OCI-LY7 (cell line): Measurements from ENCODE around the gene ETS2. TPM values are rescaled to one million over a fixed set of nuclear protein-coding genes. Genes with fewer than 3 reads are reported as not detected.
A peak's percentile ranks its signal among the peaks of the same experiment; 100 is the strongest.

Experiments used
- BruUV-seq: library from RNA; stranded (reverse); fragments of 400-500 nt; replicated peaks from 2 replicates; lab custom pipeline; 2021; lab: Mats Ljungman, UMichigan
- CTCF ChIA-PET: fragments of 300-600 bp; sonication (Branson Sonifier 250); formaldehyde crosslinking; loops from one replicate; lab custom pipeline; 2022; ENCODE audit warnings: antibody characterized with exemption; ENCODE audit not compliant: unreplicated experiment; lab: Charles Lee
- POLR2A ChIA-PET: fragments of 300-600 bp; sonication (Branson Sonifier 250); formaldehyde crosslinking; loops from one replicate; lab custom pipeline; 2022; ENCODE audit warnings: antibody characterized with exemption; lab: Charles Lee
- DNase-seq: peaks from one replicate; pipeline ENCODE4 v3.0.0-alpha.2; 2015; ENCODE audit warnings: low spot score
- H2AFZ ChIP-seq: fragments of 200-600 bp; sonication (generic), shearing (Covaris generic); 2 replicates; pipeline ENCODE4 v1.6.1; 2014; ENCODE audit warnings: mild to moderate bottlenecking, antibody characterized with exemption, low read length, moderate library complexity
- H3K27ac ChIP-seq: fragments of 200-600 bp; sonication (generic); 2 replicates; pipeline ENCODE4 v1.5.1; 2014; ENCODE audit warnings: mixed run types, low read depth, mild to moderate bottlenecking, moderate library complexity, low read length, inconsistent platforms; ENCODE audit not compliant: poor library complexity, severe bottlenecking
- H3K36me3 ChIP-seq: fragments of 200-600 bp; sonication (generic); 2 replicates; pipeline ENCODE4 v1.6.1; 2014; ENCODE audit warnings: mild to moderate bottlenecking, antibody characterized with exemption, low read length, moderate library complexity, mixed read lengths; ENCODE audit not compliant: insufficient read depth
- H3K4me1 ChIP-seq: fragments of 200-600 bp; sonication (generic); 2 replicates; pipeline ENCODE4 v1.5.1; 2014; ENCODE audit warnings: mild to moderate bottlenecking, low read length; ENCODE audit not compliant: insufficient read depth, poor library complexity, severe bottlenecking
- H3K4me2 ChIP-seq: fragments of 200-600 bp; sonication (generic); 2 replicates; pipeline ENCODE4 v1.6.1; 2014; ENCODE audit warnings: mild to moderate bottlenecking, low read length
- H3K4me3 ChIP-seq: fragments of 200-600 bp; sonication (generic); 2 replicates; pipeline ENCODE4 v1.5.1; 2014; ENCODE audit warnings: mild to moderate bottlenecking, low read depth, low read length; ENCODE audit not compliant: poor library complexity, severe bottlenecking
- H3K79me2 ChIP-seq: fragments of 200-600 bp; sonication (generic); 2 replicates; pipeline ENCODE4 v1.6.1; 2016; ENCODE audit warnings: low read depth, mild to moderate bottlenecking, low read length, moderate library complexity, mixed read lengths; ENCODE audit not compliant: insufficient read depth
- H3K9me2 ChIP-seq: fragments of 200-600 bp; sonication (generic); 2 replicates; pipeline ENCODE4 v1.6.1; 2016; ENCODE audit warnings: mild to moderate bottlenecking, low read length, mixed read lengths; ENCODE audit not compliant: insufficient read depth
- H3K9me3 ChIP-seq: fragments of 200-600 bp; sonication (generic); 2 replicates; pipeline ENCODE4 v1.6.1; 2014; ENCODE audit warnings: mild to moderate bottlenecking, mixed run types, low read length, mixed read lengths
- H4K20me1 ChIP-seq: fragments of 200-600 bp; sonication (generic); 2 replicates; pipeline ENCODE4 v1.6.1; 2014; ENCODE audit warnings: mild to moderate bottlenecking, antibody characterized with exemption, low read length, moderate library complexity, mixed read lengths; ENCODE audit not compliant: insufficient read depth
- EZH2phosphoT487 ChIP-seq: fragments of 200-600 bp; sonication (generic); IDR thresholded peaks from 2 replicates; pipeline ENCODE4 v1.6.1; 2018; ENCODE audit warnings: low read depth, borderline replicate concordance, mild to moderate bottlenecking, mixed run types, antibody characterized with exemption, low read length, moderate library complexity, mixed read lengths
- intact Hi-C: fragments of 100-400 bp; cut with micrococcal nuclease; formaldehyde crosslinking; loops from one replicate; pipeline ENCODE4 v1.10.0; 2022; ENCODE audit not compliant: unreplicated experiment
- total RNA-seq, 2 experiments: library from RNA; depleted of rRNA in 1 of 2; stranded (reverse); fragments of >200 nt in 1 of 2; shearing (Covaris generic) in 1 of 2; gene quantifications; 2 replicates each; pipeline ENCODE4 v1.2.3, GENCODE V29; 2014 to 2022
- TF ChIP-seq, protein P1 (sequence below): fragments of 200-600 bp; sonication (generic); conservative IDR thresholded peaks from 2 replicates; pipeline ENCODE4 v1.5.1; 2014; ENCODE audit warnings: mild to moderate bottlenecking, antibody characterized with exemption, low read length, moderate library complexity, mixed read lengths

The ETS2 gene
- total RNA-seq, 2 experiments from 2014 or later: 9.8 to 24.1 TPM

DNA sequence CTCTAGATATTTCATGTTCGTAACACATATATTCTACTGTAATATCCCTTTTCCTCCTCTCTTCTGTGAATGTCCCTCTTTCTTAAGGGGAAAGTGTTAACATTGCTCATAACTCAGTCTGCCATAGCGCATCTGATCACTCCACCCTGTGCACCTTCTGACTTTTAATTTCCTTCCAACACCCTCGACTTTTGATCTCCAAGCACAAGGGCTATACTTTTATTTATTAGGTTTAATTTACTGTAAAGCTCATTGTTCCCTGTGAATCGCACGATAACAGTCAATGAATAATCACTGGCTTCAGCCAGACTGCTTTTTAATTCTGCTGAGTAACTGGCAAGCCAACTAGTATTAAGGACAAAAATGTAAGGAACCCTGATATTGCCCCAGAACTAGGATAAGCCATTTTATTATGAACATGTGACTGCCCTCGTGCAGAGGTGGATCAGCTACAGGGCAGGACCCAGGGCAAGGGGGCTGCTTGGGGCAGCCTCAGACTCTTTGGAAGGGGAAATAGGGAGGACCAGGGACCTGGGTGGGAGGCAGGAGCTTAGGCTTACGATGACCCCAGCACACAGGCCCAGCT lies 2.6 kb upstream of the ETS2 start:
- H3K36me3 ChIP-seq: peaks cover 4% of the 10 kb centered on the region
- H3K4me3 ChIP-seq: no peak overlapping the region
- no peak for TF ChIP-seq EZH2phosphoT487
- TF ChIP-seq, protein P1, sequence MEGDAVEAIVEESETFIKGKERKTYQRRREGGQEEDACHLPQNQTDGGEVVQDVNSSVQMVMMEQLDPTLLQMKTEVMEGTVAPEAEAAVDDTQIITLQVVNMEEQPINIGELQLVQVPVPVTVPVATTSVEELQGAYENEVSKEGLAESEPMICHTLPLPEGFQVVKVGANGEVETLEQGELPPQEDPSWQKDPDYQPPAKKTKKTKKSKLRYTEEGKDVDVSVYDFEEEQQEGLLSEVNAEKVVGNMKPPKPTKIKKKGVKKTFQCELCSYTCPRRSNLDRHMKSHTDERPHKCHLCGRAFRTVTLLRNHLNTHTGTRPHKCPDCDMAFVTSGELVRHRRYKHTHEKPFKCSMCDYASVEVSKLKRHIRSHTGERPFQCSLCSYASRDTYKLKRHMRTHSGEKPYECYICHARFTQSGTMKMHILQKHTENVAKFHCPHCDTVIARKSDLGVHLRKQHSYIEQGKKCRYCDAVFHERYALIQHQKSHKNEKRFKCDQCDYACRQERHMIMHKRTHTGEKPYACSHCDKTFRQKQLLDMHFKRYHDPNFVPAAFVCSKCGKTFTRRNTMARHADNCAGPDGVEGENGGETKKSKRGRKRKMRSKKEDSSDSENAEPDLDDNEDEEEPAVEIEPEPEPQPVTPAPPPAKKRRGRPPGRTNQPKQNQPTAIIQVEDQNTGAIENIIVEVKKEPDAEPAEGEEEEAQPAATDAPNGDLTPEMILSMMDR: no peak
- no peak for DNase-seq
- peaks cover 23% of the 10 kb centered on the region for H3K79me2 ChIP-seq
- intact Hi-C loops: no loop called here
- H2AFZ ChIP-seq: no peak overlapping the region
- POLR2A ChIA-PET: interaction anchor here (0.7 to 2.5 kb wide), 4 partner anchors 12 to 490 kb away, joined by 3 to 8 read pairs (median 4); no protein-coding TSS in a partner anchor
- H3K4me1 ChIP-seq: peaks cover 24% of the 10 kb centered on the region
- H4K20me1 ChIP-seq: 0 out of 2 replicates have a peak, but pooled peaks cover 4% of the 10 kb centered on the region
- H3K9me2 ChIP-seq: no peaks in the 10 kb centered on the region
- no peaks in the 10 kb centered on the region for H3K9me3 ChIP-seq
- no TSS peak for BruUV-seq
- no peak overlapping the region for H3K27ac ChIP-seq
- H3K4me2 ChIP-seq: no peak overlapping the region
- CTCF ChIA-PET: no interaction called here

DNA sequence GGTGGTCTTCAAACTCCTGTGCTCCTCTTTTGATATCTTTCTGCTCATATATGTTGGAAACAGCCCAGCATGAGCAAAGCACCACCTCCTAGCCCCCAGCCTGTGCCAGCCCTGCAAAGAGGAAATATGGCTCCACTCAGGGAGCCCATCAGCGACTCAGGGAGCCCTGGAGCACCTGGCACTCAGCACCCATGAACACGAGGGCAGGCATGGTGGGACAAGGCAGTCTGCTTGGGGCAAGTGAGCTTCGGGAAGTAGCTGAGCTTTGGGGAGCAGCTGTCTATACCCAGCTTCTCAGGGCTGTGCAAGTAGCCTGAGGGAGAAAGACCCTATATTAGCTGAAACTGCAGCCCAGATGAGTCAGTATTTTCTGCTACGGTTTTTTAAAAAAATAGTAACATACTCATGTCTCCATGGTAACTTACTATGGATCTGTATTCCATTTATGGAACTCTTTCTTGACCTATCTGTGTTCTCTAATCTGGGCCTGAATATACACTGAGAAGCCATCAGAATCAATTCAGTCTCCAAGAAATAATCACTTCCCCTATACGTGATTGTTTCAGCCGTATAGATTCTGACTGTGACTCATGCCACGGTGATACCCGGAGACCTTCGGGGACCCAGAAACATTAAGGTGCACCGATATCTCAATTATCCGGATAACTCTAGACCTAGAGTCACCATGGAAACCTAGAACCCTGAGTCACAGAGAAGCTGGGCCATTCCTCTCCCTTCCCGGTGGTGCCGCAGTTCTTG lies 1.5 kb upstream of the ETS2 start:
- Histone ChIP-seq H3K79me2 (peaks cover 34% of the 10 kb centered on the region), H3K4me1 (peaks cover 34% of the 10 kb centered on the region), H4K20me1 (0 out of 2 replicates have a peak, but pooled peaks cover 4% of the 10 kb centered on the region), H3K27ac (no peak overlapping the region), H3K36me3 (peaks cover 12% of the 10 kb centered on the region), H3K4me3 (peak overlapping the region; percentile 88), H3K9me2 (no peaks in the 10 kb centered on the region), H3K4me2 (peak overlapping the region; percentile 88; the same call in 1 of the 2 replicates), H3K9me3 (no peaks in the 10 kb centered on the region), H2AFZ (no peak overlapping the region)
- ChIA-PET POLR2A (interaction anchor here (0.6 to 2.5 kb wide), 5 partner anchors 13 to 135 kb away, joined by 3 to 8 read pairs (median 3); no protein-coding TSS in a partner anchor), CTCF (no interaction called here)
- intact Hi-C loops: loop anchor here (2.0 kb wide), 1 partner anchor 213 kb away; no protein-coding TSS in a partner anchor
- TF ChIP-seq, protein P1: no peak
- no peak for TF ChIP-seq EZH2phosphoT487
- BruUV-seq: no TSS peak
- DNase-seq: no peak
